Fibroblast of upper back skin (primary cell): Measurements from ENCODE around the gene SLC41A3.
"Not testable (repeated sequence)": the region's sequence is repeated elsewhere in the genome, so short reads cannot be mapped to it uniquely, and the experiment has no call there.

Experiments
- DNase-seq: peaks from one replicate; pipeline ENCODE4 v3.0.0-alpha.2; 2013

The SLC41A3 gene

DNA sequence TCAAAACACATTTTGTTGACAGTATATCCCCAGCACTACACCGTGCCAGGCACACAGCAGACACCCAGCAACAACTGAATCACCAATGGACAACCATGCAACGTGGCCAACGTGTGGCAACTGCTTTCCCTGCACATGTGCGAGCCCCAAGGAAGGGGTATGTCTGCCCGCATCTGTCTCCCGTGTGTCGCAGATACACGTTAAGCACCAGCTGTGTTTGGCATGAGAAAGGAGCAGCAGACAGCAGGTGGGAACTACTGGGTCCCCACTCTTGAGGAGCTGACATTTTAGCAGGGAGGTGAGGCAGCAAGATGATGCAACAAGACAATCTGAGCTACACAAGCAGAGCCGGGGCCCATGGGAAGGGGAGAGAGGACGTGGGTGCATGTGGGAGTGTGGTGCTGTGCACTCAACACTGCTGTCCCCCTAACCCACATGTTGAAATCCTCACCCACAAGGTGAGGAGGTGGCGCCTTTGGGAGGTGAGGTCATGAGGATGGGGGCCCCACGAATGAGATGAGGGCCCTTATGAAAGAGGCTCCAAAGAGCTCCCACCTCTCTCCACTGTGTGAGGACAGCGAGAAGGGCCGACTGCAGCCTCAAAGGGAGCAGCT lies 58.7 kb downstream of the SLC41A3 start:
- DNase-seq = no peak

- no peak for DNase-seq
Observed at GRCh38 chr3:126024049-126024854, 59.7 kb downstream of the SLC41A3 start.

DNA sequence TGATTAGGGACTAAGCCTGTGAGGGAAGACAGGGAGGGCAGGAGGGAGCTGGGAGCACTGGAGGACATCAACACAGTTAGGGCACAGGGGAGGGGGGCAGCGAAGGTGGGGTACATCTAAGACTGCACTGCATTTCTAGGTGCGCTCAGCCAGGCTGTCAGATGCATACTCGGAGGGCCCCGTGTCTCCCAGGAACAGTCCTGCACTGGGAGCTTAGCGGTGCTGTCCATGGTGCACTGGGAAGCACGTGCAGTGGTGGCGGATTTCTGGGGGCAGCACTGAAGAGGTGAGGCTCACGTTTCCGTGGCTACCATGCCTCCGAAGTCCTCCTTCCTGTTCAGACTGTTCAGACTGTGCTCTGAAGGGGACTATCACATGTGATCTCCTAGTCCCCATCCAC lies 60.5 kb downstream of the SLC41A3 start:
- no peak for DNase-seq

- no peak for DNase-seq
Observed at GRCh38 chr3:126022741-126023359, 61.1 kb downstream of the SLC41A3 start.

DNA sequence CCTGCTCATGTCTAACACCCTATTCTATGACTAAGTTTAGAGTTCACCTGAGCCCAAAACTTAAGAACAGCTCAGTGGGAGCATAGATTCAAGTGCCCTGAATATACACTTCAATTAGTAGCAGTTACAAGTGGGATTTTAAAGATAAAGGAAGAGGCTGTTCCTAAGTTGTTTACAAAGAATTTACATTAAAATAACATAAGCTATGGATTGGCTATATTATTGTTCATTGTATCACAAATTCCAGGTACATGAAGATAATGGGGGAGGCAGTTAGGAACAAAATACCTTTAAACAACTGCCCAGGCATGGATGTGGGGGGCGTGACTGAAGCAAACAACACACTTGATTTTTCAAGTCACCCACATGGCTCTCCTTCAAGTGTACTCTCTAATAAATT lies 62.2 kb downstream of the SLC41A3 start:
- DNase-seq = no peak

DNA sequence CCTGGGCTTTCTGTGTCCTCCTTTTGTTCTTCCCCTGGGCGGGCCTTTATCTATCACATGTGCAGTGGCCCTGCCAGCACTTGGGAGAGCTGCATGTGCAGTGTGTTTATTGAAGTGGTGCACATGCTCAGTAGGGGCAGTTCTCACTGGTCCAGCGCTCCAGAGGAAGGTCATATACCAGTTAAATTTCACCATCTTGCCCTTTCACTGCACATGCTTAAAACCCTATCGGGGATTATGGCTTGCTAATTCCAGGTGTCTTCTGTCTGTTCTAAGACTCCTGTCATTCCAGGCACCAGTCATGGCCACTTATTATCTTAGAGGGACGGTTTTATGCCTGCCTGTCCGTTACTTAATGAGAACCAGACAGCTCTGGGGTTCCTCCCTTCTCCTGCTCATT lies 62.7 kb downstream of the SLC41A3 start:
- no peak for DNase-seq

DNA sequence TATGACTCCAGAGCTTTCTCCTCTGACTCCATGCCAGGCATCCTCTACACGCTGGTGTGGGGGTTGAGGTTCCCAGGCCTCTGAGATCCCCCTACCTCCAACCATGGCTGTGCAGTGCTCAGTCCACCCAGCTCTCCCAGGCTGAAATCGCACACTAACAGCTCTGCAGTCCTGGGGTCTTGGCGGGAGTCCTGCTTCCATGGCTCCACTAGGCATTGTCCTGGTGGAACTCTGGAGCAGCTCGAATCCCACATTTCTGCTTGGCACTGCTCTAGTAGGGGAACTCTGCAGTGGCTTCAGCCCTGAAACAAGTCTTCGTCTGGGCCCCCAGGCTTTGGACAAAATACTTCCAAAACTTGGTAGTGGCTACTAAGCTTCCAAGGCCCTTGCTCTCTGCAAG lies 64.2 kb downstream of the SLC41A3 start:
- no peak for DNase-seq

DNA sequence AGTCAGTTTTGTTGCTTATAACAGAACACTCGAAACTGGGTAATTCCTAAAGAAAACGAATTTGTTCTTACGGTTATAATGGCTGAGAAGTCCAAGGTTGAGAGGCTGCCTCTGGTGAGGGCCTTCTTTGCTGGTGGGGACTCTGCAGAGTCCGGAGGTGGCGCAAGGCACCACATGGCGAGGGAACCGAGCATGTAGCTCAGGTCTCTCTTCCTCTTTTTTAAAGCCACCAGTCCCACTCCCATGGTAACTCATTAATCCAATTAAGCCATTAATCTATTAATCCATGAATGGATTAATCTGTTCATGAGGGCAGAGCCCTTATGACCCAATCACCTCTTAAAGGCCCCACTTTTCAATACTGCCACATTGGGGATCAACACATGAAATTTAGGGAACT lies 64.9 kb downstream of the SLC41A3 start:
- no peak for DNase-seq

DNA sequence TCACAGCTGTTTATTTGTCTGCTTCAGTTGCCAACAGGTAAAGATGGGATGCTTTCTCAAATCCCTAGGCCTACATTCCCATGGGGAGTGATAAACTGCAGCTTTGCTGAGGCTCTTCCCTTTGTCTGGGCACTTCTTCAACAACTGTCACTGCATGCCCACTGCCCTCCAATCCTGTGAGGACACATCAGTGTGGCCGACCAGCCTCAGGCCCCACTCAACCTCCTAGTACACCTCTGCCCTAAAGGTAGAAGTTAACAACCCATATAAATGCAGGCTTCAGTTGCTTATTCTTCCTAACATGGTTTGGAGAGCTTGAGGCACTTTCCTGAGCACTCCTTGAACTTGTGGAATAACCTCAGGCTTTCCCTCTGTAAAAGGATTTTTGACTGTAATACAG lies 65.4 kb downstream of the SLC41A3 start:
- no peak for DNase-seq

GRCh38 chr3:126017362-126017761 lies 66.6 kb downstream of the SLC41A3 start:
- no peak for DNase-seq

DNA sequence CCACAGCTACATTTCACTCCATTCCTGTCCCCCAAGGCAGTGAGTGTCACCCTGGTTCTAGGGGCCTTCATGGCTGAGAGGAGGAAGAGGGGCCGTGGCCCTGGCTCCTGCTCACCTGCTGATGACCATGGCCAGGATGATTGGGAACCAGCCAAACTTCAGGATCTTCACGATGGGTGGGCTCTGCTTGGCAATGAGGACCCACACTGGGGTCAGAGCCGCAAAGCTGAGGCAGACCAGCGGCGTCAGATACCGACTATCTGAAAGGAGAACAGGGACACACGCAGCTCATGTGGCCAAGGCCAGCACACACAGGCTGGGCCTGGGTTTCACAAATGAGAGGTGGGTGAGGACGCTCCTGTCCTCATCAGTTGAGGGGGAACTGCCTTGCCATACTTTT lies 67.3 kb downstream of the SLC41A3 start:
- no peak for DNase-seq

- DNase-seq = no peak
Observed at GRCh38 chr3:126015075-126015474, 68.8 kb downstream of the SLC41A3 start.

- peak; percentile 51 for DNase-seq
Observed at GRCh38 chr3:126014252-126014651, 69.7 kb downstream of the SLC41A3 start.

GRCh38 chr3:126013751-126014156 lies 70.2 kb downstream of the SLC41A3 start:
- DNase-seq = peak; percentile 10

DNA sequence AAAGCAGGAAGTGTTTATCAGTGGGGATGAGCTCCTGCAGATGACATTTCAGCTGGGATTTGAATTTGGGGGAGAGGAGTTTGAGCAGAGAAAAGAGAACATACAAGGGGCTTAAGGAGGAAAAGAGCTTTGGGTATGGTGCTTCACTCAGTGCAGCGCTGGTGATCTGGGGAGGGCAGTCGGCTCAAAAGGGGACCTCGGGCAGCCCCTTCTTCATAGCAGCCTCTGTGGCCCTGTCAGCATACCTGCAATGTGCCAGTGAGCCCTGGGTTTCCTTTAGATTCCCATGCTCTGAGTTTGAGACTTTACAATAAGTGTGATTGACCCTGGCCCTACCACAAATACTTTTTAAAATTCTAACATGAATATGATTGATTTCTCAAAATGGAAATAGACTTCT lies 74.7 kb downstream of the SLC41A3 start:
- no peak for DNase-seq

DNA sequence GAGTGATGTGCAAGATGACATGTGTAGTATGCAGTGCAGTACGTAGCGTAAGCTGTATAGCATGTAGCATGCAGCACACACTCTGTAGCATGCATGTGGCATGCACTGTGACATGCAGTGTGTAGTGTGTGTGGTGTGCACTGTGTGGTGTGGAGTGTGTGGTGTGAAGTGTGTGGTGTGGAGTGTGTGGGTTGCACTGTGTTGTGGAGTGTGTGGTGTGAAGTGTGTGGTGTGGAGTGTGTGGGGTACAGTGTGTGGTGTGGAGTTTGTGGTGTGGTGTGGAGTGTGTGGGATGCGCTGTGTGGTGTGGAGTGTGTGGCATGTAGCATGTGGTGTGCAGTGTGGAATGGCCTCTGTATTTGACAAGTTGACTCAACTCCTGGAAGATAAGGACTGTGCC lies 75.7 kb downstream of the SLC41A3 start:
- DNase-seq = no peak

DNA sequence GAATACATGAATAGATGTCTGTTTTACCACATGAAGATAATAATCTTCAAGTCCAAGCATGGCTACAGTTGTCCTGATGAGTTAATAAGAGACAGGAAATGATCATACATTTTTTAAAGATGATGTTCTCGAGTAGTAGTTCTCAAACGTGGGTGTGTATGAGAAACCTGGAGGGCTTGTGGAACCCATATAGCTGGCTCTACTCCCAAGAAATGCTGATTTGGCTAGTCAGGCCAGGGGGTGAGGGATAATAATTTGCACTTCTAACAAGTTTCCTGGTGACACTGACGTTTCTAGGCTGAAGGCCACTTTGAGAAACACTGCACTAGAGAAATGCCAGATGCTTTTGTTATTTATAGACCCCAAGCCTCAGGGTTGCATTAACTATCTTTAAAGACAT lies 78.0 kb downstream of the SLC41A3 start:
- DNase-seq = peak; percentile 63

DNA sequence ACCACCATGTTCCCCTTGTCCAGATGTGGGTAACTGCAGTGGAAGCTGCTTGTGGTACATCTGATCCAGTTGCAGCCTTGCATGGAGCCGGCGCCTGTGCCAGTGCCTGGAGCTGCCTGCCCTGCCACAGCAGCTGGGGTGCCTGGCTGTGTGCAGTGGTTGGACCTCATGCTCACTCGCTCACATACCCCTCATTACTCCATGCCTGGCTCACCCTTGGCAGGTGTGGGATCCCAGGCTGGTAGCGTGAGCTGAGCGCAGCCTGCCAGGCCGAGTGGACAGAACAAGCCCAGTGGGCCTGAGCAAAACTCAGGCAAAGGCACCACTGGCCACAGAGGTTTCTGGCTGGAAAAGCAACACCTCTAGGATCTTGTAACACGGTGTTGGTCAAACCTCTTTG lies 79.2 kb downstream of the SLC41A3 start:
- no peak for DNase-seq

DNA sequence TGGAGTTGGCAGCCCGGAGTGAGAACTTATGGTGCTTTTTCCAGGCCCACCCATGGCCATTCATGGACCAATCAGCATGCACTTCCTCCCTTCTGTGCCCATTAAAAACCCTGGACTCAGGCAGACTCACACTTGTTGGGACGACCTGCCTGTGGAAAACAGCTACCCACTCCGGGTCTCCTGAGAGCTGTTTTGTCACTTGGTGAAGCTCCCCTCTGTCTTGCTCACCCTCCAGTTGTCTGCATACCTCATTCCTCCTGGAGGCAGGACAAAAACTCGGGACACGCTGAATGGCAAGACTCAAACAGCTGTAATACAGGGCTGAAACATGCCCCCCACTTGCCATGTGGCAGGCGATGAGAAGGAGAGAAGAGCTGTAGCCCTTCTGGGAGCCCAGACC lies 79.7 kb downstream of the SLC41A3 start:
- no peak for DNase-seq

- DNase-seq = no peak
Observed at GRCh38 chr3:126003447-126004190, 80.3 kb downstream of the SLC41A3 start.

- no peak for DNase-seq
Observed at GRCh38 chr3:126002189-126002588, 81.7 kb downstream of the SLC41A3 start.

- not testable (repeated sequence) for DNase-seq
Observed at GRCh38 chr3:125996751-125997150, 87.2 kb downstream of the SLC41A3 start.

DNA sequence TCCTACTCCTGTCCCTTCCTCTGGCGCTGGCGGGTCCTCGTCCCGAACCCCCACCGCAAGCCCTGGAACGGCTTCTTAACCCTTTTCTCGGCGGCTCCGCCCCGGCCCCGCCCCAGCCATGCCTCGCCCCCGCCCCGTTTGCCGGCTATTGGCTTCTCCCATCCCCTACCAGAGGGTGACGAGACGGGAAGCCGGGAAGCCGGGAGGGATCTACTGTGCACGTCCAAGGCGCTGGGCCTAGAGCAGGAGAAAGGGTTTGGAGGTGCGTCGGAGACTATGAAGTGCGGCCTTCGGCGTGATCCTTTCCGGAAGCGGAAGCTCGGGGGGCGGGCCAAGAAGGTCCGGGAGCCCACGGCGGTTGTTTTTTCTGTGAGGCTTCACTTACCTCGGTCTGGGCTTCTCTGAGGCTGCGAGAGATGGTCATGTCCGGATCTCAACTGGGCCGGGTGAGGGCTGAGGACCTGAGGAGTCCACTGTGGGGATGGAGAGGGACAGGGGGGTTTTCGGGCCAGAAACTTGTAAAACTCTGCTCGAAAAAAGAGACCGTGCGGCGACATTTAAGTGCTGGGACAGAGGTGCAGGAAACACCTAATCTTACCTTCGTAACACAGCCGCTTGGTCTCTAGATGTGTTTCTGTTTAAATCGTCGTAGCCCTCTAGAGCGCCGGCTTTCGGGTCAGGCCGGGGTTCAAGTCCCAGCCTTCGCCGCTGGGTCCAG lies 93.5 kb downstream of the SLC41A3 start:
- peak; percentile 90 for DNase-seq
